H1 (cell line): Measurements from ENCODE around the gene LRRC2. TPM values are rescaled to one million over a fixed set of nuclear protein-coding genes. Genes with fewer than 3 reads are reported as not detected.

Experiments
- CTCF ChIA-PET: fragments of 300-600 bp; sonication (Branson Sonifier 250); formaldehyde crosslinking; loops from one replicate; lab custom pipeline; 2021; ENCODE audit not compliant: partially characterized antibody; lab: Charles Lee
- POLR2A ChIA-PET: fragments of 300-600 bp; sonication (Branson Sonifier 250); formaldehyde crosslinking; loops from one replicate; lab custom pipeline; 2021; ENCODE audit warnings: inconsistent platforms; ENCODE audit not compliant: partially characterized antibody; lab: Charles Lee
- DNase-seq, 2 experiments: peaks; one replicate each; pipeline versions ENCODE4 v3.0.0 to v3.0.0-alpha.2; 2010 to 2022; ENCODE audit warnings: low spot score in 2 of 2, low read depth in 1 of 2, mixed read lengths in 1 of 2
- FAIRE-seq: peaks from 2 replicates; lab custom pipeline; 2011; peaks lifted over from hg19 to GRCh38; lab: Jason Lieb, UNC
- H2AFZ ChIP-seq: 2 replicates; pipeline ENCODE4 v1.8.1; 2012; ENCODE audit warnings: low read length, inconsistent platforms
- H2AK5ac ChIP-seq: 2 replicates; pipeline ENCODE4 v1.6.1; 2013; ENCODE audit warnings: low read depth, low read length
- H2BK120ac ChIP-seq: replicated peaks from 2 replicates; pipeline ENCODE3; 2013; ENCODE audit warnings: low read depth, low read length, inconsistent platforms
- H2BK12ac ChIP-seq: 2 replicates; pipeline ENCODE4 v1.6.1; 2013; ENCODE audit warnings: low read depth, low read length
- H2BK15ac ChIP-seq: 2 replicates; pipeline ENCODE4 v1.6.1; 2013; ENCODE audit warnings: low read length
- H2BK20ac ChIP-seq: 2 replicates; pipeline ENCODE4 v1.6.1; 2013; ENCODE audit warnings: low read length
- H2BK5ac ChIP-seq: 2 replicates; pipeline ENCODE4 v1.6.1; 2013; ENCODE audit warnings: low read depth, low read length
- H3K14ac ChIP-seq: 2 replicates; pipeline ENCODE4 v1.6.1; 2013; ENCODE audit warnings: inconsistent platforms; ENCODE audit not compliant: insufficient read length
- H3K18ac ChIP-seq: 2 replicates; pipeline ENCODE4 v1.6.1; 2013; ENCODE audit warnings: low read length; ENCODE audit errors: extremely low read depth
- H3K23ac ChIP-seq: 2 replicates; pipeline ENCODE4 v1.6.1; 2013; ENCODE audit warnings: inconsistent platforms; ENCODE audit not compliant: insufficient read length
- H3K23me2 ChIP-seq: 2 replicates; pipeline ENCODE4 v1.6.1; 2013; ENCODE audit warnings: low read depth, low read length
- H3K27ac ChIP-seq: 2 replicates; pipeline ENCODE4 v1.6.1; 2011; ENCODE audit warnings: low read depth, low read length, inconsistent platforms
- H3K27me3 ChIP-seq, 4 experiments: replicated peaks in 1 of 4; 1 replicate in 1 of 4; 2 replicates in 3 of 4; pipeline versions ENCODE4 v1.6.1 to v1.8.1; 2011 to 2013; ENCODE audit warnings: low read length in 3 of 4, mild to moderate bottlenecking in 3 of 4, inconsistent platforms in 2 of 4, mixed read lengths in 2 of 4, moderate library complexity in 1 of 4; ENCODE audit not compliant: control insufficient read depth in 3 of 4, insufficient read depth in 3 of 4; ENCODE audit errors: extremely low read depth in 1 of 4
- H3K36me3 ChIP-seq, 4 experiments: 2 replicates each; pipeline versions ENCODE4 v1.6.1 to v1.8.1; 2011 to 2013; ENCODE audit warnings: mild to moderate bottlenecking in 4 of 4, low read length in 3 of 4, moderate library complexity in 2 of 4, control low read depth in 1 of 4, inconsistent platforms in 1 of 4; ENCODE audit not compliant: insufficient read depth in 4 of 4, control insufficient read depth in 2 of 4
- H3K4ac ChIP-seq: replicated peaks from 2 replicates; pipeline ENCODE3; 2013; ENCODE audit warnings: low read length, low read depth, mixed read lengths, inconsistent platforms; ENCODE audit not compliant: insufficient read length
- H3K4me1 ChIP-seq, 4 experiments: replicated peaks in 1 of 4; 1 replicate in 1 of 4; 2 replicates in 3 of 4; pipeline versions ENCODE4 v1.6.1 to v1.8.1; 2011 to 2013; ENCODE audit warnings: low read length in 3 of 4, inconsistent platforms in 2 of 4, mixed read lengths in 1 of 4; ENCODE audit not compliant: insufficient read depth in 4 of 4, control insufficient read depth in 3 of 4
- H3K4me2 ChIP-seq, 2 experiments: 2 replicates each; pipeline versions ENCODE4 v1.6.1 to v1.8.1; 2011 to 2013; ENCODE audit warnings: low read depth in 2 of 2, low read length in 2 of 2, control low read depth in 1 of 2, inconsistent platforms in 1 of 2, mild to moderate bottlenecking in 1 of 2; ENCODE audit not compliant: insufficient read depth in 1 of 2
- H3K4me3 ChIP-seq, 4 experiments: fragments of 200-600, 300-600 bp in 1 of 4; sonication (generic), shearing (Covaris generic), sonication (Bioruptor Twin) in 1 of 4; 2 replicates each; pipeline versions ENCODE4 v1.5.1 to v1.8.1; 2011 to 2016; ENCODE audit warnings: low read length in 4 of 4, low read depth in 3 of 4, control low read depth in 2 of 4, inconsistent platforms in 2 of 4, mild to moderate bottlenecking in 2 of 4, mixed read lengths in 1 of 4, moderate library complexity in 1 of 4; ENCODE audit not compliant: insufficient read depth in 2 of 4; ENCODE audit errors: extremely low read depth in 1 of 4
- H3K56ac ChIP-seq: replicated peaks from 2 replicates; pipeline ENCODE3; 2013; ENCODE audit warnings: low read depth, mild to moderate bottlenecking, mixed read lengths, low read length, inconsistent platforms; ENCODE audit not compliant: insufficient read length
- H3K79me1 ChIP-seq: 2 replicates; pipeline ENCODE4 v1.6.1; 2013; ENCODE audit warnings: low read depth, low read length, control low read depth
- H3K79me2 ChIP-seq, 2 experiments: 2 replicates each; pipeline versions ENCODE4 v1.6.1 to v1.8.1; 2012 to 2013; ENCODE audit warnings: low read length in 2 of 2, mild to moderate bottlenecking in 2 of 2, inconsistent platforms in 1 of 2; ENCODE audit not compliant: insufficient read depth in 2 of 2, control insufficient read depth in 1 of 2
- H3K9ac ChIP-seq, 4 experiments: replicated peaks in 1 of 4; 1 replicate in 1 of 4; 2 replicates in 3 of 4; pipeline versions ENCODE4 v1.6.1 to v1.8.1; 2011 to 2013; ENCODE audit warnings: low read depth in 3 of 4, low read length in 3 of 4, control low read depth in 2 of 4, mild to moderate bottlenecking in 2 of 4, moderate library complexity in 2 of 4, inconsistent platforms in 1 of 4; ENCODE audit errors: extremely low read depth in 1 of 4
- H3K9me3 ChIP-seq, 2 experiments: 2 replicates each; pipeline versions ENCODE4 v1.6.1 to v1.8.1; 2012 to 2013; ENCODE audit warnings: mild to moderate bottlenecking in 2 of 2, moderate library complexity in 2 of 2, control low read depth in 1 of 2, inconsistent platforms in 1 of 2, low read depth in 1 of 2, low read length in 1 of 2, mixed read lengths in 1 of 2; ENCODE audit not compliant: insufficient read depth in 2 of 2
- H4K20me1 ChIP-seq, 2 experiments: replicated peaks in 1 of 2; 2 replicates each; pipeline versions ENCODE3 to v1.8.1; 2011 to 2013; ENCODE audit warnings: inconsistent platforms in 2 of 2, low read length in 2 of 2, mild to moderate bottlenecking in 1 of 2; ENCODE audit not compliant: insufficient read depth in 2 of 2, control insufficient read depth in 1 of 2
- H4K5ac ChIP-seq: 2 replicates; pipeline ENCODE4 v1.6.1; 2013; ENCODE audit warnings: low read length, low read depth, mixed read lengths, inconsistent platforms; ENCODE audit not compliant: insufficient read length
- H4K8ac ChIP-seq: 2 replicates; pipeline ENCODE4 v1.8.0; 2013; ENCODE audit warnings: mild to moderate bottlenecking, moderate library complexity, low read length, inconsistent platforms; ENCODE audit not compliant: insufficient read depth; ENCODE audit errors: extremely low read depth
- H4K91ac ChIP-seq: replicated peaks from 2 replicates; pipeline ENCODE3; 2013; ENCODE audit warnings: low read length, mixed read lengths, inconsistent platforms; ENCODE audit not compliant: insufficient read length
- CBX5 ChIP-seq: fragments of 300-800, 300-1000 bp; sonication (generic); IDR thresholded peaks from 2 replicates; pipeline ENCODE4 v1.7.1; 2016; ENCODE audit warnings: antibody characterized with exemption, low read length, low read depth
- CBX8 ChIP-seq: fragments of 300-800, 300-1000 bp; sonication (generic); IDR thresholded peaks from 2 replicates; pipeline ENCODE4 v1.7.1; 2016; ENCODE audit warnings: low read depth, low read length, borderline replicate concordance
- CEBPB ChIP-seq: IDR thresholded peaks from 2 replicates; pipeline ENCODE4 v1.6.1; 2012; ENCODE audit warnings: low read depth, low read length
- CREB1 ChIP-seq: IDR thresholded peaks from 2 replicates; pipeline ENCODE4 v1.6.1; 2012; ENCODE audit warnings: inconsistent platforms
- EZH2 ChIP-seq: fragments of 200-600 bp; sonication (generic); IDR thresholded peaks from 2 replicates; pipeline ENCODE4 v1.7.1; 2012; ENCODE audit warnings: low read depth, mild to moderate bottlenecking, moderate library complexity, low read length, inconsistent platforms; ENCODE audit not compliant: severe bottlenecking
- GTF2F1 ChIP-seq: IDR thresholded peaks from 2 replicates; pipeline ENCODE4 v1.6.1; 2012; ENCODE audit warnings: low read depth, low read length, improper control_type of control experiment, borderline replicate concordance
- JUN ChIP-seq: IDR thresholded peaks from 2 replicates; pipeline ENCODE4 v1.6.1; 2011; ENCODE audit warnings: low read depth, mild to moderate bottlenecking, improper control_type of control experiment, low read length
- KDM1A ChIP-seq: fragments of 200-600, 300-600 bp; sonication (generic); IDR thresholded peaks from 2 replicates; pipeline ENCODE4 v1.7.1; 2016; ENCODE audit warnings: mild to moderate bottlenecking, low read length, borderline replicate concordance
- NRF1 ChIP-seq: IDR thresholded peaks from 2 replicates; pipeline ENCODE4 v1.6.1; 2011; ENCODE audit warnings: mild to moderate bottlenecking, low read depth, low read length, improper control_type of control experiment
- PHF8 ChIP-seq: fragments of 200-600 bp; sonication (generic); conservative IDR thresholded peaks from 2 replicates; pipeline ENCODE4 v1.7.1; 2012; ENCODE audit warnings: low read depth, mild to moderate bottlenecking, inconsistent platforms, low read length, moderate library complexity
- POLR2A ChIP-seq, 2 experiments: IDR thresholded peaks; 1 replicate in 1 of 2; 2 replicates in 1 of 2; pipeline ENCODE4 v1.6.1; 2011; ENCODE audit warnings: low read depth in 2 of 2, low read length in 2 of 2, mild to moderate bottlenecking in 2 of 2; ENCODE audit errors: control extremely low read depth in 1 of 2
- POLR2AphosphoS5 ChIP-seq: IDR thresholded peaks from 2 replicates; pipeline ENCODE4 v1.6.1; 2011; ENCODE audit warnings: low read depth, low read length
- POU5F1 ChIP-seq: IDR thresholded peaks from 2 replicates; pipeline ENCODE4 v1.6.1; 2011; ENCODE audit warnings: low read depth, mild to moderate bottlenecking, low read length, moderate library complexity
- TBP ChIP-seq: IDR thresholded peaks from 2 replicates; pipeline ENCODE4 v1.6.1; 2011; ENCODE audit warnings: low read depth, low read length, improper control_type of control experiment
- WGBS, 2 experiments: shearing (Covaris generic) in 1 of 2; methylation state at CpG; one replicate each; pipeline versions ENCODE4 v1.1.6 to v1.1.7; 2013 to 2015; ENCODE audit warnings: low lambda C conversion rate in 2 of 2, mixed read lengths in 2 of 2, inconsistent platforms in 1 of 2, low coverage in 1 of 2, missing lambda C conversion rate in 1 of 2; ENCODE audit not compliant: insufficient replicate concordance in 2 of 2, insufficient coverage in 1 of 2, insufficient read length in 1 of 2; ENCODE audit errors: extremely low coverage in 1 of 2, missing lambda C conversion rate in 1 of 2; 5-methylcytosine and 5-hydroxymethylcytosine counted together
- polyA plus RNA-seq, 7 experiments: library from polyadenylated mRNA; depleted of rRNA in 3 of 7; stranded (reverse) in 5 of 7; unstranded in 2 of 7; fragments of >200 nt in 5 of 7; fragments of 200-250 nt in 2 of 7; gene quantifications; 1 replicate in 5 of 7; 2 replicates in 1 of 7; 4 replicates in 1 of 7; pipeline versions ENCODE4 v1.2.1 to v1.2.3, GENCODE V29; 2011 to 2013; ENCODE audit warnings: missing spikeins in 2 of 7, mixed read lengths in 2 of 7
- total RNA-seq: library from RNA; stranded (reverse); fragmentation: NEBNext Ultra II Directional; extraction: Animal tissue kit (Norgen Biotek cat#: 25700); gene quantifications from 2 replicates; pipeline ENCODE4 v1.2.1, GENCODE V29; 2021

The LRRC2 gene
- total and polyA plus RNA-seq, 2 of the 8 experiments (the other 6 are each of a cell fraction or from before 2014, with no cell fraction given) = 1.4 to 6.4 TPM

DNA sequence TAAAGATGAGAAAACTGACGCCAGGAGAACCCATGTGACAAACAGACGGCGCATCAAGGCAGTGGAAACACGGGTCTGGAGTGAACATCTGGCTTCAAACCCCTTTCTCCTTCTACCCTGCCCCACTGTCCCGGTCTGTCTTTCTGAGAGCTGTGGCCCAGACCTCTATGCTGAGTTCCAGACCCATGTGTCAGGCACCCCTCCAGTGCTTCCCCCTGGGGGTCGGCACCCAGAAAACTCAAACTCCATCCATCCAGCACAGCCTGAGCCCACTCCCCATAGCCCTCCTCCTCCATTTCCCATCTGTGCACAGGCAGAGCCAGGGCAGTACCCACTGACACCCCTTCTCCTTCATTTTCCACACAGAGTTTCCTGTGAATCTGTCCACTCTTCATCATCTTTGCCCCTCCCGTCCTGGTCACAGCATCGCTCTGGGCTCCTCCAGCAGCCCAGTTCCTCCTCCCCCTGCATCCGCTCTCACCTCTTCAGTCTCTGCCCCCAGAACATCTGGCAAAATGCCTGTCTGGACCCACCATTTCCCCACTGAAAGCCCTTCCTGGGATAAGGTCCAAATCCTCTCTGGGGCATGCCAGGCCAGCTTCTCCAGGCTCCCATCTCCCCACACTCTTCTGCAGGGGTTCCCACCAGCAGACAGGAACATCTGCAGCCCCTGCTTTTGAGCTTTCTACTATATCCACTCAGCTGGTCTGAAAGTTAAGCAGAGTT is 49.1 kb upstream of the LRRC2 start:
- H3K23ac ChIP-seq = no peak overlapping the region
- no peaks in the 10 kb centered on the region for H3K36me3 ChIP-seq
- H4K8ac ChIP-seq = no peak overlapping the region; the same call in 1 of the 2 replicates
- H3K56ac ChIP-seq = no peak overlapping the region
- no peaks in the 10 kb centered on the region for H3K79me1 ChIP-seq
- H3K79me2 ChIP-seq = no peaks in the 10 kb centered on the region
- H2AK5ac ChIP-seq = no peak overlapping the region
- WGBS, 2 experiments = 89% methylated on average over 9 of the region's 9 CpGs; no CpG with 5 or more reads in 1 of the 2 experiments
- no peaks in the 10 kb centered on the region for H3K23me2 ChIP-seq
- H2BK5ac ChIP-seq = no peak overlapping the region
- no peaks in the 10 kb centered on the region for H3K27me3 ChIP-seq
- H2BK15ac ChIP-seq = no peak overlapping the region
- H2BK20ac ChIP-seq = no peak overlapping the region
- H2BK12ac ChIP-seq = no peak overlapping the region
- ChIA-PET CTCF (interaction anchor here (0.6 to 6.8 kb wide), 7 partner anchors 10 to 126 kb away, joined by 3 to 56 read pairs (median 4); no protein-coding TSS in a partner anchor), POLR2A (interaction anchor here (0.8 to 1.7 kb wide), 8 partner anchors 10 to 41 kb away, joined by 3 to 7 read pairs (median 5); no protein-coding TSS in a partner anchor)
- no peak overlapping the region for H3K4me2 ChIP-seq
- H3K9me3 ChIP-seq = no peaks in the 10 kb centered on the region
- no peak overlapping the region for H3K14ac ChIP-seq
- H4K20me1 ChIP-seq = no peaks in the 10 kb centered on the region
- no peak overlapping the region for H3K4ac ChIP-seq
- H3K4me1 ChIP-seq = peaks cover 0 to 5% (median 1%) of the 10 kb centered on the region in 4 experiments; a peak in 4 of 7 replicates
- peak in 1 of 2 experiments; percentile 35 for DNase-seq
- no peak overlapping the region for H3K4me3 ChIP-seq
- no peak overlapping the region for H3K9ac ChIP-seq
- no peak overlapping the region for H3K27ac ChIP-seq
- no peak overlapping the region for H2AFZ ChIP-seq
- no peak for FAIRE-seq
- no peak overlapping the region for H2BK120ac ChIP-seq
- no peak overlapping the region for H4K5ac ChIP-seq
- H4K91ac ChIP-seq = no peak overlapping the region
- H3K18ac ChIP-seq = no peak overlapping the region
- TF ChIP-seq GTF2F1 (no peak), TBP (no peak), POU5F1 (no peak), NRF1 (no peak), POLR2A (IDR thresholded peaks at IDR 0.05; ENCODE audit: control extremely low read depth in 1 of 2, low read depth in 2 of 2, low read length in 2 of 2) (no peak), CBX5 (no peak), PHF8 (no peak), KDM1A (no peak), EZH2 (no peak), CREB1 (no peak), JUN (no peak), POLR2AphosphoS5 (no peak), CEBPB (no peak), CBX8 (no peak)
